ENCODE data around the gene AP1G2. TPM values are rescaled to one million over a fixed set of nuclear protein-coding genes. Genes with fewer than 3 reads are reported as not detected.
A peak's percentile ranks its signal among the peaks of the same experiment; 100 is the strongest.

The AP1G2 gene
- total and polyA plus RNA-seq, 4 donors, result 12.4 to 26.6 (median 17.3) TPM

- Histone ChIP-seq H3K27me3 (ENCODE audit: control insufficient read depth in 4 of 4, insufficient read depth in 4 of 4, low read length in 3 of 4) (no peaks in the 10 kb centered on the region), H3K4me3 (ENCODE audit: low read depth in 1 of 3, low read length in 3 of 3) (peak within 1 kb of the TSS; percentile 59 to 84 (median 75)), H3K36me3 (ENCODE audit: control insufficient read depth in 4 of 4, insufficient read depth in 3 of 4, low read depth in 1 of 4, low read length in 3 of 4) (peaks cover 2 to 13% (median 6%) of the 10 kb centered on the region in 4 donors), H3K9ac (ENCODE audit: low read depth in 1 of 2, low read length in 2 of 2) (peak within 1 kb of the TSS; percentile 40 to 80), H3K9me3 (ENCODE audit: control insufficient read depth in 4 of 4, low read length in 3 of 4) (no peaks in the 10 kb centered on the region), H3K27ac (ENCODE audit: low read depth in 1 of 2, low read length in 2 of 2) (peak within 1 kb of the TSS; percentile 89 to 99), H3K4me1 (ENCODE audit: control insufficient read depth in 4 of 4, insufficient read depth in 4 of 4, low read length in 3 of 4) (peaks cover 4 to 25% (median 18%) of the 10 kb centered on the region in 4 donors)
- peak; percentile 92 for DNase-seq (ENCODE audit: low spot score)
- TF ChIP-seq ZBTB33 (IDR thresholded peaks at IDR 0.05) (peak; percentile 97), CTCF (IDR thresholded peaks at IDR 0.05; ENCODE audit: low read depth, low read length, missing input control) (no peak), ATF3 (IDR thresholded peaks at IDR 0.05) (no peak), HNF4G (IDR thresholded peaks at IDR 0.05) (peak; percentile 20), JUND (IDR thresholded peaks at IDR 0.05) (no peak), FOXA1 (IDR thresholded peaks at IDR 0.05) (no peak), SP1 (IDR thresholded peaks at IDR 0.05) (peak; percentile 68), RXRA (IDR thresholded peaks at IDR 0.05) (peak; percentile 45 to 59), YY1 (IDR thresholded peaks at IDR 0.05) (peak; percentile 99), GABPA (IDR thresholded peaks at IDR 0.05 in 1 of 2, conservative IDR thresholded peaks at IDR 0.05 in 1 of 2) (peak in 1 of 2 donors; percentile 85), TAF1 (conservative IDR thresholded peaks at IDR 0.05) (peak; percentile 95), HNF4A (conservative IDR thresholded peaks at IDR 0.05) (peak; percentile 42 to 51), MAX (IDR thresholded peaks at IDR 0.05) (no peak), REST (IDR thresholded peaks at IDR 0.05) (peak; percentile 52), EGR1 (IDR thresholded peaks at IDR 0.05; ENCODE audit: low read depth in 2 of 2) (no peak), RAD21 (IDR thresholded peaks at IDR 0.05) (no peak), NR2F2 (IDR thresholded peaks at IDR 0.05) (peak; percentile 66), FOXA2 (IDR thresholded peaks at IDR 0.05) (no peak)
- WGBS, result 1% methylated on average over 54 of the region's 54 CpGs
These were observed 11.5 kb downstream of the AP1G2 start, which contains the start of gene THTPA for GRCh38 chr14:23555882-23556699. THTPA (plus strand) TSS chr14:23556271; CDS start chr14:23556758, 487 bp downstream.
